NCI-H2171 (cell line): ENCODE results near the gene CX3CR1.

Source experiments
- DNase-seq: peaks from one replicate; lab custom pipeline; 2025; lab: John Stamatoyannopoulos, UW

CX3CR1 gene

GRCh38 chr3:39222939-39223338, 56.9 kb downstream of the CX3CR1 start:
- no peak for DNase-seq

GRCh38 chr3:39222462-39222861, 57.4 kb downstream of the CX3CR1 start:
- DNase-seq: no peak

- no peak for DNase-seq
These were observed 58.7 kb downstream of the CX3CR1 start for GRCh38 chr3:39221141-39221530.

- DNase-seq: no peak
These were observed 59.3 kb downstream of the CX3CR1 start for GRCh38 chr3:39220407-39221140.

GRCh38 chr3:39219702-39220101, 60.1 kb downstream of the CX3CR1 start:
- no peak for DNase-seq

- no peak for DNase-seq
These were observed 63.6 kb downstream of the CX3CR1 start for GRCh38 chr3:39216176-39216790.

- no peak for DNase-seq
These were observed 66.2 kb downstream of the CX3CR1 start for GRCh38 chr3:39213613-39214012.
